Loucy (cell line): Measurements from ENCODE around the gene LONP2.

Experiments used
- EZH2phosphoT487 ChIP-seq: fragments of 200-600 bp; IDR thresholded peaks from 2 replicates; pipeline ENCODE4 v1.6.1; 2018; ENCODE audit warnings: antibody characterized with exemption, mild to moderate bottlenecking, moderate library complexity, borderline replicate concordance
- TF ChIP-seq, protein P1 (sequence below): fragments of 200-600 bp; sonication (generic); conservative IDR thresholded peaks from 2 replicates; pipeline ENCODE4 v1.5.1; 2014; ENCODE audit warnings: mild to moderate bottlenecking, antibody characterized with exemption, low read length

DNA sequence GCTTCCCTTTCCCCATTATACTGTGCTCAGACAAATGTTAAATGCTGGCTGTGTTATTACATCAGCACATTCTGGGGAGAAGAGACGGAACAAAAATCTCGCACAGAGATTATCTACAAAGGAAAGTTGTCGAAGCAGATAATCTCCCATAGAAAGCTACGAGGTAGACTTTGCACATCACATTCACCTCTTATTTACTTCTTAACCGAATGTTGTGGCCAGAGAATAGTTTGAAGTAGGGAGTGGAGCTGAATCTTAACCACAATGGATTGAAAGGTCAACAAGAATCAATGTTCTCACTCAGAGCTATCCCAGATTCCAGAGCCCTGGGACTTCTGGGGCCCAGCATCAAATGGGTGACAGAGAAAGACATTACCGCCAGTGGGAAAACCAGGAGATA lies 28.4 kb upstream of the LONP2 start:
- TF ChIP-seq, protein P1, sequence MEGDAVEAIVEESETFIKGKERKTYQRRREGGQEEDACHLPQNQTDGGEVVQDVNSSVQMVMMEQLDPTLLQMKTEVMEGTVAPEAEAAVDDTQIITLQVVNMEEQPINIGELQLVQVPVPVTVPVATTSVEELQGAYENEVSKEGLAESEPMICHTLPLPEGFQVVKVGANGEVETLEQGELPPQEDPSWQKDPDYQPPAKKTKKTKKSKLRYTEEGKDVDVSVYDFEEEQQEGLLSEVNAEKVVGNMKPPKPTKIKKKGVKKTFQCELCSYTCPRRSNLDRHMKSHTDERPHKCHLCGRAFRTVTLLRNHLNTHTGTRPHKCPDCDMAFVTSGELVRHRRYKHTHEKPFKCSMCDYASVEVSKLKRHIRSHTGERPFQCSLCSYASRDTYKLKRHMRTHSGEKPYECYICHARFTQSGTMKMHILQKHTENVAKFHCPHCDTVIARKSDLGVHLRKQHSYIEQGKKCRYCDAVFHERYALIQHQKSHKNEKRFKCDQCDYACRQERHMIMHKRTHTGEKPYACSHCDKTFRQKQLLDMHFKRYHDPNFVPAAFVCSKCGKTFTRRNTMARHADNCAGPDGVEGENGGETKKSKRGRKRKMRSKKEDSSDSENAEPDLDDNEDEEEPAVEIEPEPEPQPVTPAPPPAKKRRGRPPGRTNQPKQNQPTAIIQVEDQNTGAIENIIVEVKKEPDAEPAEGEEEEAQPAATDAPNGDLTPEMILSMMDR = no peak
- TF ChIP-seq EZH2phosphoT487 = no peak
